K562 (cell line): ENCODE measurements around the gene GLIS2.

Source experiments
- JUNB ChIP-seq: fragments of 450-650 bp; formaldehyde crosslinking; conservative IDR thresholded peaks from 2 replicates; pipeline ENCODE4 v1.4.0; 2020; ENCODE audit warnings: mild to moderate bottlenecking
- NFATC3 ChIP-seq: fragments of 450-650 bp; IDR thresholded peaks from 2 replicates; pipeline ENCODE4 v1.6.1; 2017; ENCODE audit warnings: mild to moderate bottlenecking
- PATZ1 ChIP-seq: fragments of 250-450 bp; sonication (Bioruptor Pico); IDR thresholded peaks from 2 replicates; pipeline ENCODE4 v1.5.0; 2020; ENCODE audit warnings: mild to moderate bottlenecking, borderline replicate concordance
- RAD21 ChIP-seq, 2 experiments: fragments of 250-450 bp in 1 of 2; fragments of 450-650 bp in 1 of 2; sonication (Bioruptor Pico) in 1 of 2; formaldehyde crosslinking in 1 of 2; IDR thresholded peaks in 1 of 2; conservative IDR thresholded peaks in 1 of 2; 2 replicates each; pipeline versions ENCODE4 v1.4.0 to v1.8.0; 2020 to 2022; ENCODE audit warnings: mild to moderate bottlenecking in 2 of 2, moderate library complexity in 1 of 2
- TCF7 ChIP-seq: sonication (generic); IDR thresholded peaks from 2 replicates; pipeline ENCODE4 v1.6.1; 2016; ENCODE audit warnings: antibody characterized with exemption, borderline replicate concordance

- no peak for TF ChIP-seq PATZ1 (CRISPR knock-in tag)
- no peak for TF ChIP-seq JUNB
- TF ChIP-seq NFATC3 = no peak
- no peak for TF ChIP-seq TCF7
- TF ChIP-seq RAD21 (CRISPR knock-in tag; conservative IDR thresholded peaks at IDR 0.05 in 1 of 2, IDR thresholded peaks at IDR 0.05 in 1 of 2) = no peak
Observed at GRCh38 chr16:4324492-4325252, 8.8 kb downstream of the GLIS2 start.
